GM23338 (cell line): ENCODE data around the gene CSRNP3.

Experiments used
- CREB1 ChIP-seq: fragments of 250-450 bp; sonication (Bioruptor Pico); IDR thresholded peaks from 2 replicates; pipeline ENCODE4 v1.5.0; 2020; ENCODE audit warnings: low read depth, mild to moderate bottlenecking, moderate library complexity
- CTCF ChIP-seq, 2 experiments: fragments of 200-600 bp in 1 of 2; sonication (generic) in 1 of 2; conservative IDR thresholded peaks; 2 replicates each; pipeline versions ENCODE4 v1.5.1 to v1.6.1; 2016 to 2017; ENCODE audit warnings: antibody characterized with exemption in 2 of 2, low read depth in 2 of 2, mild to moderate bottlenecking in 2 of 2, moderate library complexity in 1 of 2
- EZH2 ChIP-seq: fragments of 200-600 bp; sonication (generic); IDR thresholded peaks from one replicate; pipeline ENCODE4 v1.8.0; 2017; ENCODE audit warnings: antibody characterized with exemption, mild to moderate bottlenecking, low read depth; ENCODE audit not compliant: unreplicated experiment
- POLR2AphosphoS5 ChIP-seq: IDR thresholded peaks from 2 replicates; pipeline ENCODE4 v1.6.1; 2016; ENCODE audit warnings: antibody characterized with exemption, low read depth

GRCh38 chr2:165524720-165525119 lies 55.2 kb downstream of the CSRNP3 start:
- TF ChIP-seq CTCF (conservative IDR thresholded peaks at IDR 0.05; ENCODE audit: low read depth in 2 of 2) = no peak
- no peak for TF ChIP-seq POLR2AphosphoS5
- TF ChIP-seq CREB1 (CRISPR knock-in tag) = no peak
- no peak for TF ChIP-seq EZH2
